GM12878 (cell line): Measurements from ENCODE around the gene ALCAM.

Experiments
- CBFB ChIP-seq: IDR thresholded peaks from 2 replicates; pipeline ENCODE4 v1.6.1; 2016; ENCODE audit warnings: antibody characterized with exemption, low read depth
- CTCF ChIP-seq, 3 experiments: IDR thresholded peaks in 2 of 3; conservative IDR thresholded peaks in 1 of 3; 2 replicates each; pipeline ENCODE4 v1.5.1; 2011; ENCODE audit warnings: low read depth in 3 of 3, low read length in 3 of 3, mild to moderate bottlenecking in 3 of 3, control low read depth in 2 of 3, moderate library complexity in 2 of 3, inconsistent platforms in 1 of 3, mixed read lengths in 1 of 3; ENCODE audit not compliant: control insufficient read depth in 2 of 3, insufficient read depth in 1 of 3; ENCODE audit errors: extremely low read depth in 1 of 3
- KAT2A ChIP-seq: conservative IDR thresholded peaks from 2 replicates; pipeline ENCODE4 v1.6.1; 2011; ENCODE audit warnings: low read depth, low read length; ENCODE audit not compliant: control insufficient read depth
- MEF2A ChIP-seq: IDR thresholded peaks from 2 replicates; pipeline ENCODE4 v1.6.1; 2011; ENCODE audit warnings: low read depth, mild to moderate bottlenecking, low read length, moderate library complexity; ENCODE audit not compliant: insufficient read depth
- PML ChIP-seq: IDR thresholded peaks from 2 replicates; pipeline ENCODE4 v1.6.1; 2012; ENCODE audit warnings: low read length, inconsistent platforms
- POLR2AphosphoS2 ChIP-seq: IDR thresholded peaks from 2 replicates; pipeline ENCODE4 v1.6.1; 2011; ENCODE audit warnings: low read depth, mild to moderate bottlenecking, low read length, improper control_type of control experiment, moderate library complexity
- RELA ChIP-seq: fragments of 450-650 bp; IDR thresholded peaks from 2 replicates; pipeline ENCODE4 v1.8.0; 2014; ENCODE audit warnings: borderline replicate concordance; ENCODE audit not compliant: partially characterized antibody
- SREBF1 ChIP-seq: IDR thresholded peaks from 2 replicates; pipeline ENCODE4 v1.6.1; 2012; ENCODE audit warnings: mild to moderate bottlenecking, low read length
- SREBF2 ChIP-seq: IDR thresholded peaks from 2 replicates; pipeline ENCODE4 v1.6.1; 2012; ENCODE audit warnings: mild to moderate bottlenecking, low read length
- TAF1 ChIP-seq: IDR thresholded peaks from 2 replicates; pipeline ENCODE4 v1.6.1; 2011; ENCODE audit warnings: mild to moderate bottlenecking, low read depth, low read length, borderline replicate concordance
- TCF12 ChIP-seq: IDR thresholded peaks from 2 replicates; pipeline ENCODE4 v1.6.1; 2011; ENCODE audit warnings: low read depth, mild to moderate bottlenecking, low read length
- ZNF274 ChIP-seq: IDR thresholded peaks from one replicate; pipeline ENCODE4 v1.8.0; 2011; ENCODE audit not compliant: insufficient read length, insufficient read depth
- TF ChIP-seq, protein P1 (sequence below): IDR thresholded peaks from 2 replicates; pipeline ENCODE4 v1.6.1; 2011; ENCODE audit warnings: low read depth, low read length, improper control_type of control experiment, borderline replicate concordance

GRCh38 chr3:105367063-105367405 is 325 bp downstream of the ALCAM start:
- TF ChIP-seq TCF12 (0 out of 2 replicates have a peak, but pooled peaks have one; percentile 10), SREBF1 (no peak), CTCF (IDR thresholded peaks at IDR 0.05 in 2 of 3, conservative IDR thresholded peaks at IDR 0.05 in 1 of 3; ENCODE audit: control insufficient read depth in 2 of 3, extremely low read depth in 1 of 3, insufficient read depth in 1 of 3, low read depth in 3 of 3, low read length in 3 of 3) (no peak), TAF1 (no peak), SREBF2 (no peak), POLR2AphosphoS2 (no peak), CBFB (no peak), RELA (no peak), MEF2A (no peak), ZNF274 (no peak), KAT2A (no peak), PML (no peak)
- TF ChIP-seq, protein P1, sequence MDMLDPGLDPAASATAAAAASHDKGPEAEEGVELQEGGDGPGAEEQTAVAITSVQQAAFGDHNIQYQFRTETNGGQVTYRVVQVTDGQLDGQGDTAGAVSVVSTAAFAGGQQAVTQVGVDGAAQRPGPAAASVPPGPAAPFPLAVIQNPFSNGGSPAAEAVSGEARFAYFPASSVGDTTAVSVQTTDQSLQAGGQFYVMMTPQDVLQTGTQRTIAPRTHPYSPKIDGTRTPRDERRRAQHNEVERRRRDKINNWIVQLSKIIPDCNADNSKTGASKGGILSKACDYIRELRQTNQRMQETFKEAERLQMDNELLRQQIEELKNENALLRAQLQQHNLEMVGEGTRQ, result no peak
